GM23338 (cell line): ENCODE measurements around the gene PLEKHN1. TPM values are rescaled to one million over a fixed set of nuclear protein-coding genes. Genes with fewer than 3 reads are reported as not detected.
A peak's percentile ranks its signal among the peaks of the same experiment; 100 is the strongest.

ENCODE experiments used
- ATAC-seq: fragments of 200-7000 bp; cut with Tn5 transposase; 3 replicates; pipeline ENCODE4 v1.9.1; 2020
- DNase-seq: peaks from one replicate; pipeline ENCODE4 v3.0.0-alpha.2; 2015; ENCODE audit warnings: low spot score
- H2AFZ ChIP-seq: fragments of 200-600 bp; sonication (generic); 2 replicates; pipeline ENCODE4 v1.8.0; 2016; ENCODE audit warnings: antibody characterized with exemption, mild to moderate bottlenecking, moderate library complexity
- H3F3A ChIP-seq: fragments of 200-600 bp; sonication (generic); replicated peaks from 2 replicates; pipeline ENCODE4 v1.8.0; 2017; ENCODE audit warnings: antibody characterized with exemption, mixed run types, low read depth
- H3K27ac ChIP-seq: fragments of 200-600 bp; sonication (generic); 2 replicates; pipeline ENCODE4 v1.6.1; 2016; ENCODE audit warnings: low read depth
- H3K27me3 ChIP-seq: fragments of 200-600 bp; sonication (generic); 2 replicates; pipeline ENCODE4 v1.8.0; 2016; ENCODE audit warnings: mild to moderate bottlenecking, mixed run types, moderate library complexity; ENCODE audit not compliant: insufficient read depth
- H3K36me3 ChIP-seq: fragments of 200-600 bp; sonication (generic); 2 replicates; pipeline ENCODE4 v1.8.0; 2016; ENCODE audit warnings: mild to moderate bottlenecking; ENCODE audit not compliant: insufficient read depth
- H3K4me1 ChIP-seq: fragments of 200-600 bp; sonication (generic); 2 replicates; pipeline ENCODE4 v1.8.0; 2016; ENCODE audit warnings: mild to moderate bottlenecking, moderate library complexity; ENCODE audit not compliant: insufficient read depth
- H3K4me2 ChIP-seq: fragments of 200-600 bp; sonication (generic); 2 replicates; pipeline ENCODE4 v1.7.1; 2017; ENCODE audit warnings: mixed run types
- H3K4me3 ChIP-seq: fragments of 200-600 bp; sonication (generic); 2 replicates; pipeline ENCODE4 v1.6.1; 2016; ENCODE audit warnings: mixed run types
- H3K79me2 ChIP-seq: fragments of 200-600 bp; sonication (generic); replicated peaks from 2 replicates; pipeline ENCODE4 v1.8.0; 2017; ENCODE audit warnings: mild to moderate bottlenecking; ENCODE audit not compliant: insufficient read depth
- H3K9me2 ChIP-seq: fragments of 200-600 bp; sonication (generic); 2 replicates; pipeline ENCODE4 v1.8.0; 2017; ENCODE audit not compliant: insufficient read depth
- H4K20me1 ChIP-seq: fragments of 200-600 bp; sonication (generic); replicated peaks from 2 replicates; pipeline ENCODE4 v1.8.0; 2017; ENCODE audit warnings: mild to moderate bottlenecking; ENCODE audit not compliant: insufficient read depth
- H3K27ac Mint-ChIP-seq: 2 replicates; pipeline ENCODE4 v1.8.0; 2020; ENCODE audit warnings: inconsistent platforms, mild to moderate bottlenecking, moderate library complexity, mixed read lengths
- H3K27me3 Mint-ChIP-seq: 3 replicates; pipeline ENCODE4 v1.8.0; 2022; ENCODE audit warnings: low read depth, mild to moderate bottlenecking, moderate library complexity, mixed read lengths, inconsistent platforms; ENCODE audit not compliant: insufficient read depth, poor library complexity
- H3K36me3 Mint-ChIP-seq: 3 replicates; pipeline ENCODE4 v1.8.0; 2021; ENCODE audit warnings: low read depth, mild to moderate bottlenecking, inconsistent platforms, moderate library complexity, mixed read lengths
- H3K4me1 Mint-ChIP-seq: 3 replicates; pipeline ENCODE4 v1.8.0; 2020; ENCODE audit warnings: mild to moderate bottlenecking, inconsistent platforms, mixed read lengths
- H3K4me3 Mint-ChIP-seq: 3 replicates; pipeline ENCODE4 v1.8.0; 2021; ENCODE audit warnings: moderate library complexity, mild to moderate bottlenecking, inconsistent platforms, mixed read lengths
- H3K9me3 Mint-ChIP-seq: 3 replicates; pipeline ENCODE4 v1.8.0; 2020; ENCODE audit warnings: moderate library complexity, mild to moderate bottlenecking, inconsistent platforms, mixed read lengths
- CREB1 ChIP-seq: fragments of 250-450 bp; sonication (Bioruptor Pico); IDR thresholded peaks from 2 replicates; pipeline ENCODE4 v1.5.0; 2020; ENCODE audit warnings: low read depth, mild to moderate bottlenecking, moderate library complexity
- ETS1 ChIP-seq: IDR thresholded peaks from 2 replicates; pipeline ENCODE4 v1.6.1; 2016; ENCODE audit warnings: antibody characterized with exemption
- EZH2 ChIP-seq: fragments of 200-600 bp; sonication (generic); IDR thresholded peaks from one replicate; pipeline ENCODE4 v1.8.0; 2017; ENCODE audit warnings: antibody characterized with exemption, mild to moderate bottlenecking, low read depth; ENCODE audit not compliant: unreplicated experiment
- JUNB ChIP-seq: IDR thresholded peaks from one replicate; pipeline ENCODE4 v1.6.1; 2016; ENCODE audit warnings: antibody characterized with exemption; ENCODE audit not compliant: unreplicated experiment
- NANOG ChIP-seq: IDR thresholded peaks from 2 replicates; pipeline ENCODE4 v1.6.1; 2016; ENCODE audit warnings: antibody characterized with exemption, borderline replicate concordance
- ZNF331 ChIP-seq: fragments of 250-450 bp; sonication (Bioruptor Pico); IDR thresholded peaks from 2 replicates; pipeline ENCODE4 v1.5.0; 2020; ENCODE audit warnings: low read depth, mild to moderate bottlenecking, moderate library complexity
- polyA plus RNA-seq: library from polyadenylated mRNA; unstranded; fragments of >200 nt; fragmentation: Nextera tagmentation; extraction: Ambion mirVana; gene quantifications from 2 replicates; pipeline ENCODE4 v1.2.1, GENCODE V29; 2016
- total RNA-seq: library from RNA; depleted of rRNA; stranded (reverse); fragments of >200 nt; shearing (Covaris generic); gene quantifications from 2 replicates; pipeline ENCODE4 v1.2.3, GENCODE V29; 2014

The PLEKHN1 gene
- total and polyA plus RNA-seq, 2 experiments from 2014 or later: 1.4 to 3.3 TPM

DNA sequence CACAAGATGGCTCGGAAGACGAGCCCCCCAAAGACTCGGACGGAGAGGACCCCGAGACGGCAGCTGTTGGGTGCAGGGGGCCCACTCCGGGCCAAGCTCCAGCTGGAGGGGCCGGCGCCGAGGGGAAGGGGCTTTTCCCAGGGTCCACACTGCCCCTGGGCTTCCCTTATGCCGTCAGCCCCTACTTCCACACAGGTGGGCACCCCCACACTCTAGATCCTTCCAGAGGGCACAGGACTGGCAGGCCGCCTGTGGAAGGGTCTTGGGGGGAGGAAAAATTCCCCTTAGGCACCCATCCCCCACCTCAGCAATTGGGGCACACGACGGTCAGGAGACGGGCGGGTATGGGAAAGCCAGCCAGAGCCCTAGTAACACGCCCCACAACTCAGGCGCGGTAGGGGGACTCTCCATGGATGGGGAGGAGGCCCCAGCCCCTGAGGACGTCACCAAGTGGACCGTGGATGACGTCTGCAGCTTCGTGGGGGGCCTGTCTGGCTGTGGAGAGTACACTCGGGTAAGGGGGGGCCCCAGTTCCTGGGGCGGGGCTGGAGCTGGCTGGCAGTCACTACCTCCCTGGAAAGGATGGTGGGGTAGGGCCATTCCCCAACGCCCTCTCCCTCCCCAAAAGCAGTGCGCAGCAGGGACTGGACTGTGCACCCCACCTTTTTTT is 23.3 kb upstream of the PLEKHN1 start:
- H3K4me3 Mint-ChIP-seq: peak overlapping the region; percentile 41; the same call in 2 of the 3 replicates
- ATAC-seq (peak; percentile 1; the same call in 1 of the 3 replicates), DNase-seq (no peak)
- H3K36me3 Mint-ChIP-seq: peaks cover 17% of the 10 kb centered on the region; the same call in 2 of the 3 replicates
- H3K4me2 ChIP-seq: peak overlapping the region; percentile 79
- 0 out of 2 replicates have a peak, but pooled peaks cover 3% of the 10 kb centered on the region for H3F3A ChIP-seq
- TF ChIP-seq CREB1 (CRISPR knock-in tag) (peak; percentile 45; the same call in 1 of the 2 replicates), ZNF331 (CRISPR knock-in tag) (no peak)
- no peaks in the 10 kb centered on the region for H3K9me2 ChIP-seq
- H3K4me1 ChIP-seq: peaks cover 5% of the 10 kb centered on the region; the same call in 1 of the 2 replicates
- no peak overlapping the region for H2AFZ ChIP-seq
- H3K4me1 Mint-ChIP-seq: peaks cover 11% of the 10 kb centered on the region; the same call in 2 of the 3 replicates
- peaks cover 62% of the 10 kb centered on the region for H3K27me3 ChIP-seq
- peaks cover 3% of the 10 kb centered on the region; the same call in 1 of the 3 replicates for H3K9me3 Mint-ChIP-seq
- peaks cover 6% of the 10 kb centered on the region; the same call in 1 of the 2 replicates for H3K36me3 ChIP-seq
- H3K27ac ChIP-seq: no peak overlapping the region
- no peaks in the 10 kb centered on the region; the same call in 1 of the 2 replicates for H4K20me1 ChIP-seq
- H3K79me2 ChIP-seq: no peaks in the 10 kb centered on the region
- peaks cover 47% of the 10 kb centered on the region for H3K27me3 Mint-ChIP-seq
- H3K4me3 ChIP-seq: peak overlapping the region; percentile 55
- no peak overlapping the region for H3K27ac Mint-ChIP-seq

- peaks cover 11% of the 10 kb centered on the region; the same call in 2 of the 3 replicates for H3K4me1 Mint-ChIP-seq
These were observed 22.5 kb upstream of the PLEKHN1 start for GRCh38 chr1:943545-944340.

More at GRCh38 chr1:943545-944340, 22.5 kb upstream of the PLEKHN1 start:
- ATAC-seq (no peak), DNase-seq (no peak)
- no peak overlapping the region for H3K27ac Mint-ChIP-seq
- no peak overlapping the region for H3K4me3 ChIP-seq
- H3K79me2 ChIP-seq: no peaks in the 10 kb centered on the region
- 0 out of 2 replicates have a peak, but pooled peaks cover 3% of the 10 kb centered on the region for H3F3A ChIP-seq
- no peaks in the 10 kb centered on the region; the same call in 1 of the 2 replicates for H4K20me1 ChIP-seq
- peaks cover 6% of the 10 kb centered on the region; the same call in 1 of the 2 replicates for H3K36me3 ChIP-seq
- H3K27me3 ChIP-seq: peaks cover 55% of the 10 kb centered on the region
- no peaks in the 10 kb centered on the region for H3K9me2 ChIP-seq
- H3K4me1 ChIP-seq: peaks cover 5% of the 10 kb centered on the region; the same call in 1 of the 2 replicates
- peaks cover 39% of the 10 kb centered on the region for H3K27me3 Mint-ChIP-seq
- peaks cover 18% of the 10 kb centered on the region for H3K36me3 Mint-ChIP-seq
- no peak overlapping the region for H2AFZ ChIP-seq
- TF ChIP-seq JUNB (no peak), NANOG (no peak), CREB1 (CRISPR knock-in tag) (no peak), ETS1 (no peak), EZH2 (no peak)
- no peak overlapping the region; the same call in 1 of the 2 replicates for H3K4me2 ChIP-seq
- H3K9me3 Mint-ChIP-seq: peaks cover 3% of the 10 kb centered on the region; the same call in 1 of the 3 replicates
- no peak overlapping the region for H3K4me3 Mint-ChIP-seq
- no peak overlapping the region for H3K27ac ChIP-seq
